Measurements from ENCODE around the gene FA2H.
A peak's percentile ranks its signal among the peaks of the same experiment; 100 is the strongest.
"Not testable (repeated sequence)": the region's sequence is repeated elsewhere in the genome, so short reads cannot be mapped to it uniquely, and the experiment has no call there.

Gene FA2H

GRCh38 chr16:74770831-74771526 lies 3.6 kb downstream of the FA2H start:
- no peak for DNase-seq (ENCODE audit: low read depth in 2 of 2)

GRCh38 chr16:74769586-74770190 lies 4.9 kb downstream of the FA2H start:
- no peak for DNase-seq (ENCODE audit: low read depth in 2 of 2)

DNA sequence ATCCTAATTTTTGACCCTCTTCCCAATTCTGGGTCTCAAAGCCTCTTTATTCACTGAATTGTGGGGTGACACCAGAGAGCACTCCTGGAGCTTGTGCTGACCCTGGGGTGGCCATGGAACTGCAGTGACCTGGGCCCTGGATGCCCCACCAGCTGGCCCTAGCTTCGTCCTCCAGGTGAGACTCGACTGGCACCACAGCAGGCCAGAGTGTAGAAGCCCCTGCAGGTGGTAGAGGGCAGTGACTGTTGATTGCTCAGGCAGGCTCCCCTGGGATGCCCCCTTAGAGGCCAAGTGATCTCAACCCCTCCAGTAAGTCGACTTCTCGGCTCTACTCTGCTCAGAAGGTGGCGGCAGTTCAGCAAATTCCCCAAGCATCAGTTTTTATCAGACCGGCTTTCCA lies 6.4 kb downstream of the FA2H start:
- DNase-seq (ENCODE audit: low read depth in 2 of 2) = no peak

DNA sequence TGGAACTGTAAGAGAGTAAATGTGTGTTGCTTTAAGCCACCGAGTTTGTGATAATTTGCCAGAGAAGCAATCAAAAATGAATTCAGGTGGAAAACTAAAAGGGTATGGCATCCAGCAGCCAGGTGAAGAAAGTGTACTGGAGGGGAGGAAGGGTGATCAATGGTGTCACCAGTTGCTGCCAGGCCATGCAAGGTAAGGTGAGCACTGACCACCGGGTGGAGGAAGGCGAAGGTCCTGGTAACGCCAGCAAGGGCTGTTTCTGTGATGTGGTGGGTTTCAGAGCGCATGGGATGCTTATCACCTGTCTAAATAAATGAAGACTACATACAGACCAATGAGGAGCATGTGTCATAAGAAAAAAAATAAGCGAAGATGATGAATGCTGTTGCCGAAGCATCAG lies 6.9 kb downstream of the FA2H start:
- DNase-seq (ENCODE audit: low read depth in 2 of 2) = no peak

DNA sequence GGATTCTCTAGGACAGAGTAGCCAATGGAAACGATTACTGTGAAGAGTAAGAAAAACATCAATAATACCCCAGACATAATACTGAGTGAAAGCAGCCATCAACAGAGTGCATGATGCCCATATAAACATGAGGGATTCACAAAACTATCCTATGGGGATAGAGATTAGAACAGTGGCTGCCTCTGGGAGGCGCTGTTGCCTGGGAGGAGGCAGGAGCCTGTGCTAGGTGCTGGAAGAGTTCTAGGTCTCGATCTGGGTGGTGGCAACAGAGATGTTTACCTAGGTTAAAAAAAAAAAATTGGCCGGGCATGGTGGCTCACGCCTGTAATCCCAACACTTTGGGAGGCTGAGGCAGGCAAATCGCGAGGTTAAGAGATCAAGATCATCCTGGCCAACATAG lies 7.9 kb downstream of the FA2H start:
- no peak for DNase-seq (ENCODE audit: low read depth in 2 of 2)

DNA sequence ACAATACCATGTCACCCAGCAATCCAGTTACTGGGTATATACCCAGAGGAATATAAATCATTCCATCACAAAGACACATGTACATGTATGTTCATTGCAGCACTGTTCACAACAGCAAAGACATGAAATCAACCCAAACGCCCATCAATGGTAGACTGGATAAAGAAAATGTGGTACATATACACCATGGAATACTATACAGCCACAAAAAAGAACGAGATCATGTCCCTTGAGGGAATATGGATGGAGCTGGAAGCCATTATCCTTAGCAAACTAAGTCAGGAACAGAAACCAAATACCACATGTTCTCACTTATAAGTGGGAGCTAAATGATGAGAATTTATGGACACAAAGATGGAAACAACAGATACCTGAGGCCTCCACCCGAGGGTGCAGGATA lies 10.4 kb downstream of the FA2H start:
- DNase-seq (ENCODE audit: low read depth in 2 of 2) = not testable (repeated sequence)

- no peak for DNase-seq (ENCODE audit: low read depth in 2 of 2)
Observed at GRCh38 chr16:74761665-74762064, 13.0 kb downstream of the FA2H start.

DNA sequence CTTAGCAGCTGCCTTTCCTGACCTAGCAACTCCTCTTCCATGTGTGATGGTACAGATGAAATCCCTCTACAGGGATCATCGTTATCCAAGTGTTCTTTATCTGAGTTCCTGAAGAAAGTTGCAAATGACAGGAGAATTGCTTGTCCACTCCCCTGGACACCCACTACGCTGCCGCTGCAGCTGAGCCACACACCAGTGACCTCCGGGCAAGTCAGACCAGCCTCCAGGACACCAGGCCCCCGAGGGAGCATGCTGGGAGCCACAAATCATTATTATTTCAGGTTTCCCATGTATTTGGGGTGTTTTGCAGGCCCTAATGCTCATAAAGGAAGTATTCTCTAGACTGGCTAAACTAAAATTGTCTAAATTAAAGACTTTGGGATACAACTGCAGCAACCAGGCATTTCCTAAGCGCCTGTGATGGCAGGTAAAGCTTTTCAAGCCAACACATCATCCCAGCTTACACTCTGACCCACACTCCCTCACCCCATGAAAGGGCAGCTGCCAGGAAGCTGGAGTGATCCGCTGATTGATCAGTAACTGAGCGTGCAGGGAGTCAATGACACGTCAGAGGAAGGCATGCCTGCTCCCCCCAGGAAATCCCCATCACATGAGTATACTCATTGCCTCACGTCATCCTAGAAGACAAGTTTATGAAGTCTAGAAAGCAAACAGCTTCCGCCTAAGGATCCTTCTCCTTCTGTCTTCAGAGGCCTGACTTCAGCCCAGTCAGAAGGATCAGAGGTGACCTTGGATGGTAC lies 14.4 kb downstream of the FA2H start:
- peak in 1 of 2 donors; percentile 4 for DNase-seq (ENCODE audit: low read depth in 2 of 2)

GRCh38 chr16:74759564-74759963 lies 15.1 kb downstream of the FA2H start:
- DNase-seq (ENCODE audit: low read depth in 2 of 2) = no peak

DNA sequence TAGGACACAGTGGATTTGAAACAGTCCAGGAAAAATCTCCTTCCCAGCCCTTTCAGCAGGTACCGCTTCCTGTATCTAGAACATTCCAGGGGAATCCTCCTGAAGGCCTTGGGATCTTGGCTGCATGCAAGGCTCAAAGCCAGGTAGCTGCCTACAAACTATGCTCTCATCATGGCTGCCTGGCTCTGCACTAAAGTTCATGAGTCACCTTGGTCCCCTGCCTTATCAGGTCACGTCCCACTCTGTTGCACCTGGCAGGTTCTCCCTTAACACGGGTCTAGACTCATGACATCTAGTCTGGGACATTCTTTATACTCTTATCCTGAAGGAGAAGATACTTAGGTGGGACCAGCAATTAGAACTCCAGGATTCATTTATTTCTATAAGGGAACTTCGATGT lies 15.8 kb downstream of the FA2H start:
- DNase-seq (ENCODE audit: low read depth in 2 of 2) = no peak

DNA sequence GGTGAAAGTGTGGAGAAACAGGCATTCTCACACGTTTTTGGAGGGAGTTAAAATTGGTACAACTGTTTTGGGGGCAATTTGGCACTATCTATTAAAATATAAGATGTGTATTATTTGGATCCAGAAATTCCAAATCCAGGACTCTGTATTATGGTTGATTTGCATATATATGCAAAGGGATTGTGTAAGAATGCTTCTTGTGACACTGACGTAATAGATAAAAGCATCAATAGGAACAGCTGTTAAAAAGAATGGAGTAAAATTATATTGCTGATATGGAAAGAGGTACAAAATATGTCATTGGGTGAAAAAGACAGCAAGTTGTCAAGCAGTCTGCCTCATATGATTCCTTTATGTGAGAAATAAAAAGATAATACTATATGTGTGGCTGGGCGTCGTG lies 17.3 kb downstream of the FA2H start:
- no peak for DNase-seq (ENCODE audit: low read depth in 2 of 2)

DNA sequence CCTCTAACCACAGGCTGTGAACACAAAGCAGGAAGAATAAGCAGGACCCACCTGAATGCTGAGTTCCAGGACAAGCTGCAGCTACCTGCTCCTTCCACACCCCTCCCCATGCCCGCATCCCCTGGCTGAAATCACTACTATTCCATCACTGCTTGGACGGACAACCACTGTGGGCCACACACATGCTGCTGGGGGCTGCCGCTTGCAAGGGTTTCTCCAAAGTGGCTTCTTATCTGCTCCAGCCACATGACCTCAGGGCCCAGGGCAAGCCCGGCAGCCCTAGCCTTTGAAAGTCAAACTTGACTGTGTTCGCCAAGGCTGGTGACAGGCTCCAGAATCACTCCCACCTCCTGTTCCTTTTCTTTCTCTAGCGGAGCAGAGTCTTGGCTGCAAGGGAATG lies 18.4 kb downstream of the FA2H start:
- DNase-seq (ENCODE audit: low read depth in 2 of 2) = no peak

DNA sequence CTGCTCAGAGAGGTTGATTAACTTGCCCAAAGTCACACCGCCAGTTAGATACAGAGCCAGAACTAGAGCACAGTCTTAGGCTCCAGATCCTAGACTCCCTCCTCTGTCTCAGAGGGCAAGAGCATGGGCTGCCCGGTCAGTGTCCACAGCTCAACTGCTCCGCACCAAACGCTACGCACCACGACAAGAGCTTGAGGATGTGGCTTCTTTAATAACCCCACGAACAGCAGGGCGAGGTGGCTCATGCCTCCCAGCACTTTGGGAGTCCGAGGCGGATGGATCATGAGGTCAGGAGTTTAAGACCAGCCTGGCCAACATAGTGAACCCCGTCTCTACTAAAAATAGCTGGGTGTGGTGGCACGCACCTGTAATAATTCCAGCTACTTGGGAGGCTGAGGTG lies 21.4 kb downstream of the FA2H start:
- no peak for DNase-seq (ENCODE audit: low read depth in 2 of 2)

- DNase-seq (ENCODE audit: low read depth in 2 of 2) = no peak
Observed at GRCh38 chr16:74752756-74753155, 21.9 kb downstream of the FA2H start.

DNA sequence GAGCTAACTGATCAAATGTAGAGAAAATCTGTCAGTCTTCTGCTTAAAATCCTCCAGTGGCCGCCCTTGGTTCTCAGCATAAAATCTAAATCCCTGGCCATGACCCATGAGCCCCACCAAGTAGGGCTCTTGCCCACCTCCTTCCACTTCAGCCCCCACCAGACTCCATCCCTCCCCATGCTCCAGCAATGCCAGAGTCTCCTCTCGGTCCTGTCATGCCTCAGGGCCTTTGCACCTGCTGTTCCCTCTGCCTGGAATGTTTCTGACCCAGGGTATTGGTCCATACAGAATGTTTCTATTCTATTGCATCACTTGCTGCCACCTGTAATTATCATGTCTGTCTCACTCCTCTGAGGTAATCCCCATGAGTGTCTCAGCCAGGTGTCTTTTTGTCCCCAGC lies 22.4 kb downstream of the FA2H start:
- DNase-seq (ENCODE audit: low read depth in 2 of 2) = no peak

GRCh38 chr16:74751658-74752057 lies 23.0 kb downstream of the FA2H start:
- no peak for DNase-seq (ENCODE audit: low read depth in 2 of 2)

- no peak for DNase-seq (ENCODE audit: low read depth in 2 of 2)
Observed at GRCh38 chr16:74749291-74750055, 25.1 kb downstream of the FA2H start.

DNA sequence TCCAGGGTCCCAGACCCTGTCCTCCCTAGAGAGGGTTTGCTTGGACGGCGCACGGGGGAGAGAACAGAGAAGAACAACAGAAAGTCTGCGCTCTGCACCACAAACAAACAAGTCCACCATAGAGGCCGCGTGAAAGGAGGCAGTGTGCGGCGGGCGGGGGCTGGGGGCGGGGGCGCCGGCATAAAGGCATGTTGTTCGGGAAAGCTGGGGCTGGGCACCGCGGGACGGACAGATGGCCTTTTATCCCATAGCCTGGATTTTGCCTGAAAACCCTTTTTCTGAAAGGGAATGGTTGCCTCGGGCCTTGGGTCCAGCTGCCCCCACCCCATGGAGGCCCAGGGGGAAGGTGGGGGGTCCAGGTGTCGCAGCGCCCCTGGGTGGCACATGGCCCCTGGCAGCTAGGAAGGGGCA lies 26.0 kb downstream of the FA2H start:
- no peak for DNase-seq (ENCODE audit: low read depth in 2 of 2)

DNA sequence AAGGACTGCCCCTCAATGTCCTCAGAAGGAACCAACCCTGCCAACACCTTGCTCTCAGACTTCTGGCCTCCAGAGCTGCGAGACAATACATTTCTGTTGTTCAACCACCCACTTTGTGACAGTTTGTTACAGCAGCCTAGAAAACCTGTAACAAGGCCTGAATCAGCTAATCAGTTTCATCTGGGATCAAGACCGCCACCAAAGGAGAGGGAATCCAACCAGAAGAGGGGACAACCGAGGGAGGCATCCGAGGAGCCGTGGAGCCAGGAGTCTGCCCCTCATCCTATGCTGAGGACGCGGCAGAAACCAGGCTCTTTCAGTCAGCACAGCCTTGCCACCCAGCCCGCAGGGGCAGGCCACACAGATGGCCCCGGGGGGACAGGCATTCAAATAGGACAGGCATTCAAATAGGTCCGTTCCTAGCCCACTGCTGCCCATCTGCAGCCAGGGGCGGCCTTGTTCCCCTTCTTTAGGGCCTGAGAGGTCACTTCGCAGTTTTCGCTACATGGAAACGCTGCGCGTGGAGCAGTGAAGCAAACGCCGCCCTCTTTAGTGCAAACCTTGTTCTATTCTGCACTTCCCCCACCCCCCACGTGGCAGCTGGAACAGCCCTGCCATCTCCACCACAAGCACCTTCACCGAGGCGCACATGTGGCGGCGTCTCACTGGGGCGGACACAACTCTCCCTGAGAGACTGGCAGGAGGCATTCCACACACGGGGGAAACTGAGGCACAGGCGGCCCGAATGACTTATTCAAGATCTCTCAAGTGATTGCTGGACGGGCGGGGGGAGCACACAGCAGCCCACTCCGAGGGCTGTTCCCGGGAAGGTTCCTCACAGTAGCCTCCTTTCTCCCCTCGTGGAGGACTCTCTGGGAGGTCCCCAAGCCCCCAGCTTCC lies 26.7 kb downstream of the FA2H start:
- DNase-seq (ENCODE audit: low read depth in 2 of 2) = no peak

- no peak for DNase-seq (ENCODE audit: low read depth in 2 of 2)
Observed at GRCh38 chr16:74745926-74746325, 28.7 kb downstream of the FA2H start.

DNA sequence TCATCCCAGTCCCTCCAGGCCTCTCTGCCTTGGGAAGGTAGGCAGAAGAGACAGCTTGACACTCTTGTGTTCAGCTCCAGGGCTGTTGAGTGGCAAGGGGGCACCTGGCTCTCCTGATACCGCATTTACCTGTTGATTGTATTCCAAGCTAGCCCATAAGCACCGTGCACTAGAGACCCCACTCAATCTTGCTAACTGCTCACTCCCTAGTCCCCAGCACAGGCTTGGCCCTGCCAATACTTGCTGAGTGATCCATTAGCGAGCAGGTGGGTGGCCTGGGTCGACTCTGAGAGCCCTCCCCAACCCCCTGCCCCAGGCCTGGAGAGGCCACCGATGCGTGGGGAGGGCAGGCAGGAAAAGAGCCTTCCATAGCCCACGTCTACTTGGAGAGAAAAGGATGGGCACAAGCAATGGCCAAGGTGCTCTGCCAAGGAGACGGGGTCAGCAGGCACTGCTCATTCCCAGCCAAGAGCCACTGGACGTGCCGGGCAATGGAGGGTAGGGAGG lies 29.5 kb downstream of the FA2H start:
- DNase-seq (ENCODE audit: low read depth in 2 of 2) = no peak

All from stimulated activated CD4-positive, alpha-beta T cell treated with anti-CD3 and anti-CD28 coated beads, Interleukin-15, amount 100 ng/mL, for 48 hours (primary cell).